H9 (cell line): ENCODE measurements around the gene NHS. TPM values are rescaled to one million over a fixed set of nuclear protein-coding genes. Genes with fewer than 3 reads are reported as not detected.

Experiments
- DNase-seq: peaks from one replicate; pipeline ENCODE4 v3.0.0-alpha.2; 2017
- H2AFZ ChIP-seq: one replicate; pipeline ENCODE4 v1.6.1; 2013; ENCODE audit warnings: mild to moderate bottlenecking, low read length, control low read depth, moderate library complexity
- H2AK5ac ChIP-seq: 2 replicates; pipeline ENCODE4 v1.6.1; 2013; ENCODE audit warnings: low read length, control low read depth, mixed read lengths; ENCODE audit not compliant: insufficient read length
- H2BK120ac ChIP-seq: one replicate; pipeline ENCODE4 v1.6.1; 2013; ENCODE audit warnings: low read depth, mild to moderate bottlenecking, low read length, control low read depth, inconsistent platforms; ENCODE audit not compliant: poor library complexity, severe bottlenecking
- H2BK12ac ChIP-seq: 2 replicates; pipeline ENCODE4 v1.6.1; 2013; ENCODE audit warnings: low read length, control low read depth, mixed read lengths, low read depth; ENCODE audit not compliant: insufficient read length
- H2BK15ac ChIP-seq: 2 replicates; pipeline ENCODE4 v1.6.1; 2013; ENCODE audit warnings: low read depth, low read length, control low read depth
- H2BK20ac ChIP-seq: one replicate; pipeline ENCODE4 v1.6.1; 2013; ENCODE audit warnings: low read depth, mild to moderate bottlenecking, low read length, control low read depth, inconsistent platforms; ENCODE audit not compliant: poor library complexity, severe bottlenecking
- H2BK5ac ChIP-seq: 2 replicates; pipeline ENCODE4 v1.6.1; 2013; ENCODE audit warnings: low read length, control low read depth, mixed read lengths; ENCODE audit not compliant: insufficient read length
- H3K14ac ChIP-seq: 2 replicates; pipeline ENCODE4 v1.6.1; 2013; ENCODE audit warnings: low read length, control low read depth; ENCODE audit not compliant: insufficient read depth
- H3K18ac ChIP-seq: 2 replicates; pipeline ENCODE4 v1.6.1; 2013; ENCODE audit warnings: low read depth, mild to moderate bottlenecking, mixed read lengths, low read length, control low read depth; ENCODE audit not compliant: insufficient read length
- H3K23ac ChIP-seq: 2 replicates; pipeline ENCODE4 v1.6.1; 2013; ENCODE audit warnings: low read length, control low read depth, mixed read lengths, low read depth; ENCODE audit not compliant: insufficient read length
- H3K23me2 ChIP-seq: 2 replicates; pipeline ENCODE4 v1.6.1; 2013; ENCODE audit warnings: low read depth, mild to moderate bottlenecking, mixed read lengths, low read length, control low read depth; ENCODE audit not compliant: insufficient read length, poor library complexity, severe bottlenecking
- H3K27ac ChIP-seq: 2 replicates; pipeline ENCODE4 v1.5.1; 2013; ENCODE audit warnings: low read length, control low read depth, mixed read lengths, low read depth; ENCODE audit not compliant: insufficient read length
- H3K27me3 ChIP-seq: 2 replicates; pipeline ENCODE4 v1.6.1; 2013; ENCODE audit warnings: low read length, control low read depth, inconsistent platforms; ENCODE audit not compliant: insufficient read depth
- H3K4ac ChIP-seq: 2 replicates; pipeline ENCODE4 v1.6.1; 2013; ENCODE audit warnings: low read depth, mild to moderate bottlenecking, control low read depth, inconsistent platforms, low read length, moderate library complexity
- H3K4me1 ChIP-seq: 2 replicates; pipeline ENCODE4 v1.6.1; 2013; ENCODE audit warnings: low read length, control low read depth, inconsistent platforms; ENCODE audit not compliant: insufficient read depth
- H3K4me2 ChIP-seq: 2 replicates; pipeline ENCODE4 v1.6.1; 2013; ENCODE audit warnings: low read length, control low read depth, mixed read lengths; ENCODE audit not compliant: insufficient read length, insufficient read depth
- H3K56ac ChIP-seq: 2 replicates; pipeline ENCODE4 v1.6.1; 2013; ENCODE audit warnings: low read depth, mild to moderate bottlenecking, mixed read lengths, low read length, control low read depth; ENCODE audit not compliant: insufficient read length
- H3K79me1 ChIP-seq: 2 replicates; pipeline ENCODE4 v1.6.1; 2013; ENCODE audit warnings: low read depth, mild to moderate bottlenecking, moderate library complexity, low read length, control low read depth, inconsistent platforms; ENCODE audit not compliant: insufficient read depth, poor library complexity, severe bottlenecking
- H3K79me2 ChIP-seq: 2 replicates; pipeline ENCODE4 v1.6.1; 2013; ENCODE audit warnings: low read length, control low read depth, inconsistent platforms; ENCODE audit not compliant: insufficient read depth
- H3K9ac ChIP-seq: 2 replicates; pipeline ENCODE4 v1.6.1; 2013; ENCODE audit warnings: low read length, control low read depth, mixed read lengths; ENCODE audit not compliant: insufficient read length; ENCODE audit errors: extremely low read depth
- H3K9me3 ChIP-seq: one replicate; pipeline ENCODE4 v1.6.1; 2013; ENCODE audit warnings: low read depth, low read length, inconsistent platforms; ENCODE audit not compliant: control insufficient read depth
- H3T11ph ChIP-seq: one replicate; pipeline ENCODE4 v1.6.1; 2013; ENCODE audit warnings: mild to moderate bottlenecking, low read length, control low read depth, inconsistent platforms
- H4K20me1 ChIP-seq: one replicate; pipeline ENCODE4 v1.6.1; 2013; ENCODE audit not compliant: control insufficient read depth, insufficient read length, insufficient read depth
- H4K5ac ChIP-seq: 2 replicates; pipeline ENCODE4 v1.6.1; 2013; ENCODE audit warnings: low read depth, mild to moderate bottlenecking, mixed read lengths, low read length, control low read depth; ENCODE audit not compliant: insufficient read length
- H4K8ac ChIP-seq: replicated peaks from 2 replicates; pipeline ENCODE4 v1.6.1; 2013; ENCODE audit warnings: low read length, control low read depth, mixed read lengths, low read depth; ENCODE audit not compliant: insufficient read length
- H4K91ac ChIP-seq: 2 replicates; pipeline ENCODE4 v1.6.1; 2013; ENCODE audit warnings: low read depth, mild to moderate bottlenecking, moderate library complexity, mixed read lengths, low read length, control low read depth; ENCODE audit not compliant: insufficient read length
- H3K27ac Mint-ChIP-seq, 3 experiments: 2 replicates in 2 of 3; 3 replicates in 1 of 3; pipeline ENCODE4 v1.8.0; 2020 to 2021; ENCODE audit warnings: mixed read lengths in 3 of 3, mild to moderate bottlenecking in 1 of 3, moderate library complexity in 1 of 3
- H3K27me3 Mint-ChIP-seq: 2 replicates; pipeline ENCODE4 v1.8.0; 2021; ENCODE audit warnings: low read depth, mild to moderate bottlenecking, moderate library complexity, mixed read lengths
- H3K36me3 Mint-ChIP-seq, 3 experiments: 2 replicates in 2 of 3; 3 replicates in 1 of 3; pipeline ENCODE4 v1.8.0; 2020 to 2021; ENCODE audit warnings: low read depth in 3 of 3, mixed read lengths in 3 of 3; ENCODE audit not compliant: insufficient read depth in 1 of 3
- H3K4me1 Mint-ChIP-seq, 2 experiments: 2 replicates each; pipeline ENCODE4 v1.8.0; 2020; ENCODE audit warnings: mixed read lengths in 2 of 2
- H3K4me3 Mint-ChIP-seq, 2 experiments: 2 replicates in 1 of 2; 3 replicates in 1 of 2; pipeline ENCODE4 v1.8.0; 2020 to 2021; ENCODE audit warnings: mild to moderate bottlenecking in 2 of 2, mixed read lengths in 2 of 2, moderate library complexity in 1 of 2
- H3K9me3 Mint-ChIP-seq, 2 experiments: 2 replicates in 1 of 2; 3 replicates in 1 of 2; pipeline ENCODE4 v1.8.0; 2020; ENCODE audit warnings: mild to moderate bottlenecking in 2 of 2, mixed read lengths in 2 of 2, moderate library complexity in 1 of 2
- WGBS: extraction: QIAGEN DNeasy Blood & Tissue Kit; methylation state at CpG from one replicate; pipeline ENCODE4 v1.1.7; 2013; ENCODE audit warnings: missing lambda C conversion rate, low lambda C conversion rate, mixed read lengths; ENCODE audit not compliant: insufficient read length; ENCODE audit errors: extremely low coverage; 5-methylcytosine and 5-hydroxymethylcytosine counted together
- total RNA-seq: library from RNA; stranded (reverse); gene quantifications from 2 replicates; pipeline ENCODE4 v1.2.1, GENCODE V29; 2021
- TF ChIP-seq, protein P1 (sequence below): fragments of 200-600 bp; sonication (generic); conservative IDR thresholded peaks from 3 replicates; pipeline ENCODE4 v1.8.0; 2021; ENCODE audit warnings: antibody characterized with exemption, mild to moderate bottlenecking

NHS gene
- total RNA-seq, 1 experiment from 2014 or later, result 8.7 TPM

DNA sequence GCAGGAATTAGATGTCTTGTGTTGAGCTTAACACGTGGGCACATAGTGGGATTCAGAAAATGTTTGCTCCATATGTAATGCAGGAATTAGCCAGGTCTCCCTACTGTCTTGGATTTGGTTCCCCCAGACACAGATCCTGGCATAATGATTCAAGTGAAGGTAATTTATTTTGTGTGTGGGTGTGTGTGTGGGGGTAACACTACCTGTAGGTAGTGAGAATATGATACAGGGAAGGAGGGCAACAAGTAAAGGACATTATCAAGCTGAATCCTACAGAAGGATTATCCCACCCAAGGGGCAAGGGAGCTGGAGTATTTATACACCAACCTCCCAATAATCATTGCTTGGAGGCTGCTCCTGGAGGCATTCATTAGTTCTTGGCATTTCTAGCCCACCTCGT lies 101.4 kb downstream of the NHS start:
- Histone ChIP-seq H2AFZ (no peak overlapping the region), H2BK5ac (no peak overlapping the region), H3K14ac (no peak overlapping the region), H3K4me1 (no peaks in the 10 kb centered on the region), H4K5ac (no peak overlapping the region), H4K8ac (no peak overlapping the region), H3K79me2 (no peaks in the 10 kb centered on the region; the same call in 1 of the 2 replicates), H4K20me1 (no peaks in the 10 kb centered on the region), H3K4ac (no peak overlapping the region), H2BK12ac (no peak overlapping the region), H3K23ac (no peak overlapping the region), H3K4me2 (no peak overlapping the region), H4K91ac (no peak overlapping the region), H3K9me3 (peaks cover 6% of the 10 kb centered on the region), H2BK15ac (no peak overlapping the region), H3K27ac (no peak overlapping the region), H3K27me3 (no peaks in the 10 kb centered on the region), H3K18ac (no peak overlapping the region), H3K56ac (no peak overlapping the region), H3T11ph (no peak overlapping the region), H3K79me1 (no peaks in the 10 kb centered on the region), H2AK5ac (no peak overlapping the region), H2BK20ac (no peak overlapping the region), H2BK120ac (no peak overlapping the region), H3K23me2 (no peaks in the 10 kb centered on the region), H3K9ac (no peak overlapping the region)
- H3K4me1 Mint-ChIP-seq, result peaks cover 0 to 6% of the 10 kb centered on the region in 2 experiments; a peak in 3 of 4 replicates
- peaks cover 3% of the 10 kb centered on the region for H3K27me3 Mint-ChIP-seq
- no peak overlapping the region for H3K4me3 Mint-ChIP-seq
- no peak overlapping the region for H3K27ac Mint-ChIP-seq
- no CpG with 5 or more reads among the region's 2 CpGs for WGBS
- TF ChIP-seq, protein P1, sequence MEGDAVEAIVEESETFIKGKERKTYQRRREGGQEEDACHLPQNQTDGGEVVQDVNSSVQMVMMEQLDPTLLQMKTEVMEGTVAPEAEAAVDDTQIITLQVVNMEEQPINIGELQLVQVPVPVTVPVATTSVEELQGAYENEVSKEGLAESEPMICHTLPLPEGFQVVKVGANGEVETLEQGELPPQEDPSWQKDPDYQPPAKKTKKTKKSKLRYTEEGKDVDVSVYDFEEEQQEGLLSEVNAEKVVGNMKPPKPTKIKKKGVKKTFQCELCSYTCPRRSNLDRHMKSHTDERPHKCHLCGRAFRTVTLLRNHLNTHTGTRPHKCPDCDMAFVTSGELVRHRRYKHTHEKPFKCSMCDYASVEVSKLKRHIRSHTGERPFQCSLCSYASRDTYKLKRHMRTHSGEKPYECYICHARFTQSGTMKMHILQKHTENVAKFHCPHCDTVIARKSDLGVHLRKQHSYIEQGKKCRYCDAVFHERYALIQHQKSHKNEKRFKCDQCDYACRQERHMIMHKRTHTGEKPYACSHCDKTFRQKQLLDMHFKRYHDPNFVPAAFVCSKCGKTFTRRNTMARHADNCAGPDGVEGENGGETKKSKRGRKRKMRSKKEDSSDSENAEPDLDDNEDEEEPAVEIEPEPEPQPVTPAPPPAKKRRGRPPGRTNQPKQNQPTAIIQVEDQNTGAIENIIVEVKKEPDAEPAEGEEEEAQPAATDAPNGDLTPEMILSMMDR, result no peak
- peaks cover 0 to 3% of the 10 kb centered on the region in 2 experiments; a peak in 1 of 5 replicates for H3K9me3 Mint-ChIP-seq
- no peaks in the 10 kb centered on the region; a peak in 1 of 7 replicates for H3K36me3 Mint-ChIP-seq
- DNase-seq, result no peak
